Embryonic facial prominence (tissue), 1 donor: ENCODE measurements around the gene IFI27L2.

ENCODE experiments used
- DNase-seq: peaks from one replicate; pipeline ENCODE4 v3.0.0-alpha.2; 2016; ENCODE audit errors: extremely low spot score

IFI27L2 gene

DNA sequence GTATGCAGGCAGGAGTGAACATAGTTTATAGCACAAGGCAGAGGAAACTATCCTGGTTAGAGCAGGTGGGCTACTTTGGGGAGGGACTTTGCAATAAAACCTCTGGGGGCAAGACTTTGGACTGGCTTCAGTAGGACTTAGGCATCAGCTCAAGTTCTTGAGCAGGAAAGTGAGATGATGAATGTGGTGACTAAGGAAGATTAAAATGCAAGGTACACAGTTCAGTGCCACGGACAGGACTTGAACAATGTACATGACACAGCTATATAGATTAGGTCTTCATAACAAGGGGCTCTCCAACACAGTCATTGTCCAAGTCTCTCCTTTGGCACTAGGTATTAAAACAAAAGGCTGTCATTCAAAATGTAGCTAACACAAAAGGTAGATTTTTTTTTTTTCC is 23.3 kb upstream of the IFI27L2 start:
- no peak for DNase-seq

DNA sequence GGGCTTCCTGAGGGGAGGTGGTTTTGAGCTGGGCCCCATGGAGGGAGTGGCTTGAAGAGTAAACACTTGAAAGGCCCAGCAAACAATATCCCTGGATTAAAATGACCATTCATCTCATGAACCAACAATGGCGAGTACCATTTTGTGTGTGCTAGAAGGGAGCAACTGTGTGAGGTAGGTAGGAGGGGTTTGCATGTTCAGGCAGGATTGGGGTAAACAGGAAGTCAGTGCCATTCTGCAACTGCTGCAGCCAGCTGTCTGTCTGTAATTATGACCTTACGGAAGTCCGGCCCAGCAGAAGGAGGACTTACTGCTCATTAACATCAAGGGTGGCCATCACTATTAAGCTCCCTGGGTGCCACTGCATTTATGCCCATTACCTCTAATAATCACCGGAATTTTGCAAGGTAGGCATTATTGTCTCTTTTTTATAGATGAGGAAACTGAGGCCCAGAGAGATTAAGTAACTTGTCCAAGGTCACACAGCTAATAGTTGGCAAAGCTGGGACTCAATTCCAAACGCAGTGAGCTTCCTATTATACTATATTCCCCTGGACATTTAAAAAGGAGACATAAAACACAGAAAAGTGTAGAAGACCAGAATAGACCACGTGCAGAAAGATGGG is 16.6 kb upstream of the IFI27L2 start:
- DNase-seq: no peak

DNA sequence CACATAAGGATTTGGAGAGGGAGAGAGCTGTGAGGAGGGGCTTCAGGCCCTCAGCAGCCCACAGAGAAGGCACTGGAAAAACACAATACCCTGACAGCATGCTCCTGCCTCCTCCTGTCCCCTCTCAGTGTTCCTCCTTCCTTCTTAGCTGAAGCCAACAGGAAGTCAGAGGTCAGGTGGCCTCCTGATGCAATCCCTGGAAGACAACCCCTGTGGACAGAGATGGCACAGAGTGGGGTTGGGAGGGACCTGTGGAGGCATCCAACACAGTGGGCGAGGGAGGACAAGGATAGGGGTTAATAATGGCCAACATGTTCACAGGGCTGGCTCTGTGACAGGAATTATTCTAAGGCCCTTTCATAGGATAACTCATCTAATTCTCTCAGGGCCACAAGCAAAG is 15.4 kb upstream of the IFI27L2 start:
- no peak for DNase-seq

DNA sequence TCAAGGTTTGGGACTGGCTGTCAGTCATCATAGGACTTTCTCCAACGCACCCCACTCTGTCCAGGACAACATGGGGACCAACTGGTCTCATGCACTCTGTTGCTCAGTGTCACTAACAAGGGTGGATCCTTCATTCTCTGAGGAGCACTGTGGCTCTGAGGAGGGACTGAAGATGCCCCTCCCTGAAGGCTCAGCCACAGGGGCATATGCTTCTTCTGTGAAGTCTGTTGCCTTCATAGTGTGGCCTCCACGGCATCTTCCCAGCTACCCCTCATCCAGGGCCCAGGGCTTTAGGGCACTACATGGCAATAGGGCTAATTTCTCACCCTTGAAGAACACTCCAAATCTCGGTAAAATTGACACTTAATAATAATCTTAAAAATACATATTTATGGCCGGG is 14.3 kb upstream of the IFI27L2 start:
- DNase-seq: no peak

DNA sequence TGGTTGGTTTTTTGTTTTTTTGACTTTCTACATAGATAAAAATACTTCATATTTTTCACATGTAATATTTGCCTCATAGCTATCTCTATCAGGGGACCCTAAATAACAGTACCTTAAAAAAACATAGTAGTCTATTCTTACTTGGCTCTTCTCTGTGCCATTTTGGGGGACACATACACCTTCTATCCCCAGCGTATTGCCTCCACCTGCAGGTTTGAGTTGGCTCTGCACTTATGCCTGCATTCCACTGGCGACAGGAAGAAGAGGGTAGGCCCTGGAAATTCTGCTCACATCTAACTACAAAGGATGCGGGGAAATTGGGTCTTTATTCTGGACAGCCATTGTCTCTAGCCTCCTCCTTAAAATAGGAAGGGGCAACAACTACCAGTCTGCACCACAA is 13.8 kb upstream of the IFI27L2 start:
- DNase-seq: no peak

GRCh38 chr14:94142836-94143235 is 13.4 kb upstream of the IFI27L2 start:
- no peak for DNase-seq

- DNase-seq: no peak
Observed at GRCh38 chr14:94142247-94142646, 12.8 kb upstream of the IFI27L2 start.

- no peak for DNase-seq
Observed at GRCh38 chr14:94139421-94139820, 10.0 kb upstream of the IFI27L2 start.

DNA sequence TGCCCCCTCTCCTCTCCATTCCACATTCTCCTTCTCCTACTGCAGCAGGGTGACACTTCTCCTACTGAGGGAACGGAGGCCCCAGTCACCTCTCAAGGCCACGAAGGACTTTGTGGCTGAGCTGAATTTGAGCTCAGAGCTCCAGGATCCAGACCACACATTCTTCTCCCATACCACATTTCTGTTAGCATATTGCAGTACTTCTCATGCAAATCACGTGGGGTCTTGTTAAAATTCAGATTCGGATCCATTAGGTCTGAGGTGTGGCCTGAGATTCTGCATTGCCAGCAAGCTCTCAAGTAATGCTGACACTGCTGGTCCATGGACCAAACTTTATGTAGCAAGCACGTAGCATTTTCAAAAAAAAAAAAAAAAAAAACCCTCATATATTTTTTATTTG is 9.6 kb upstream of the IFI27L2 start:
- no peak for DNase-seq

GRCh38 chr14:94138251-94138650 is 8.8 kb upstream of the IFI27L2 start:
- no peak for DNase-seq

- no peak for DNase-seq
Observed at GRCh38 chr14:94136575-94137331, 7.3 kb upstream of the IFI27L2 start.

DNA sequence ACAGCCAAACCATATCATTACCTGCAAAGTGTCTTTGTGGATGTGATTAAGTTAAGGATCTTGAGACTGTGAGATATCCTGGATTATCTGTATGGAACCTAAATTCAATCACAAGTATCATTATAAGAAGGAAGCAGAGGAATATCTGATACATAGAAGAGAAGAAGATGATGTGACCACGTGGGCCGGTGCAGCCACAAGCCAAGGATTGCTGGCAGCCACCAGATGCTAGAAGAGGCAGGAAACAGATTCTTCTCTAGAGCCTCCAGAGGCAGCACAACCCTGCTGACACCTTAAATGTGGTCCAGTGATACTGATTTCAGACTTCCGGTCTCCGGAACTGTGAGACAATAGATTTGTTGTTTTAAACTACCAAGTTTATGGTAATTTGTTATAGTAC is 6.1 kb upstream of the IFI27L2 start:
- DNase-seq: no peak

- peak; percentile 43 for DNase-seq
Observed at GRCh38 chr14:94132285-94132887, 3.0 kb upstream of the IFI27L2 start.

DNA sequence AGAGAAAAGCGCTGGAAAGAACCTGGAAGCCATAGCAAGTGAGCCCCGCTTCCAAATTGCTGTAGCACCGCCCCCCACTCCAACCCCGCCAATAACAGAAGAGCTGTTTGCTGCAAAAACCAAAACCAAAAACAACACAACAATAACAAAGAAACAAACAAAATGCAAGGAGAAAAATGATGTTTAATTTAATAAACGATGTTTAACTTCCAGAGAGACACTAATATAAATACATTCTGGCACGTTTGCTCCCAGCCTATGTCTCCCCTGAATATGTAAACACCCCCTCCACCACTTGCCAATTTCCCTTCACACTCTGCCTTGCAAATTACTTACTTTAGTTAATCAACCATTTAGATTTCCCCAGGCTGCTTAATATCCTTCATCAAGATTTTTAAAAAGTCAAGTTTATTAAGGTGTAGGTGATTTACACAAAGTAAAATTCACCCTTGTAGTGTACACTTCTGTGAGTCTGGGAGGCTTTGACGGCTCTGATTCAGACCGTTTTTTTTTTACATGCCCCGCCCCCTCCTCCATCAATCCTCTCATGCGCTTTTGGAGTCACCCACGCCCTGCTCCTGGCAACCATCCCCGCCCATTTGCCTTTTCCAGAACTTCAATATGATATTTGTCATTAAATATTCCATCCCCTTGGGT is 482 bp upstream of the IFI27L2 start:
- DNase-seq: no peak

GRCh38 chr14:94128216-94128839 is 1.1 kb downstream of the IFI27L2 start:
- DNase-seq: no peak

DNA sequence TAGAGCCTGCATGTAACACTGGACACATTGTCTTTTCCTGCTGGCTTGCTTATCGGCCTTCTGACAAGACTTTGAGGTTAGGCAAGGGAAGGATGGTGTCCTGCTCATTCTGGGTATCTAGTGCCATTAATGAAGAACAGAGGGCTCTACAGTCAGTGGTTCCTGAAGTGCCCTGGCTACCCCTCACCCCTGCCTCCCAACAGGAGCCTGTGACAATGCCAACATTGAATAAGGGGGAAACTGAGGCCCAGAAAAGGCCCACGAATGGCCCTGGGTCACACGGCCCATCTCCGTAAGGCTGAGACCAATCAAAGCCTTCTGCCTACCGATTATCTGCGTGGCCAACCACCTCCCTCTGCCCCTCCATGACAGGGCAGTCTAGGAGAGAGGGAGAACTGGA is 2.1 kb downstream of the IFI27L2 start:
- DNase-seq: no peak

- DNase-seq: no peak
Observed at GRCh38 chr14:94126800-94127199, 2.6 kb downstream of the IFI27L2 start.

DNA sequence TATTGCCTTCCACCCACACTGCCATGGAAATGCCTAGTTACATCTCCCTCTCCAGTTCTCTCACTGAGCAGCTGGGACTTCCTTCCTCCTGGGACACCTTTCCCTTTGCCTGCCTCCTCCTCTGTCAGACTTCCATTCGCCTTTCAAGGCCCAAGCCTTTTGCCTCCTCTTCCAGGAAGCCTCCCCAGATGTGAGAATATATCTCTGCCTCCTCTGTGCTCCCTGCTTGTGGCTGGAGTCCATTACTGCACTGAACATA is 3.1 kb downstream of the IFI27L2 start:
- DNase-seq: no peak

GRCh38 chr14:94125659-94126418 is 3.6 kb downstream of the IFI27L2 start:
- no peak for DNase-seq

DNA sequence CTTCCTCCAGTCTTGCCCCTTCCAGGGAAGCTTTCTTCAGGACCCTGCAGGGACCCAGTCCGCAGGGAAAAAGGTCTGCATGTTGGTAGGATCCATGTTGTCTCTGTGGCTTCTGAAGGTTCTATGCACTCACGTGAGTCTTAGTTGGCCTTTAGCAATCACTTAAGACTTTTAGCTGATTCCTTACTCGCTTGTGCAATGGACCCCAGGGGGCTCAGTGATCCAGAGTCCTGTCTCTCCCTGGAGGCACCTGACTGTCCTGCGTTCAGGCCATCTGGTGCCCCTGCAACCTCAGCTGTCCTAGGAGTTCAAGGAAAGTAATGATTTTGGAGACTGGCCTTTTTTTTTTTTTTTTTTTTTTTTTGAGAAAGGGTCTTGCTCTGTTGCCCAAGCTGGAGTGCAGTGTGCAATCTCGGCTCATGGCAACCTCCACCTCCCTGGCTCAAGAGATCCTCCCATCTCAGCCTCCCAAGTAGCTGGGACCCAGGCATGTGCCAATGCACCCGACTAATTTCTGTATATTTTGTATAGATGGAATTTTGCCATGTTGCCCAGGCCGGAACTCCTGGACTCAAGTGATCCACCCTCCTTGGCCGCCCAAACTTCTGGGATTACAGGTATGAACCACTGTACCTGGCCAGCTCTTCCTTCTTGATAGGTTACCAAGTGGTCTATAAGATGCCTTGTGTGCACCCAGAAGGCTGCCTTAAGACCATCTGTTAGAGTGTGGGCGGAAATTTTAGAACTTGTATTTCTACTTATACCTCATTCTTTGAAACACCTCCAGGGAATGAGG is 4.6 kb downstream of the IFI27L2 start:
- no peak for DNase-seq

GRCh38 chr14:94123868-94124267 is 5.5 kb downstream of the IFI27L2 start:
- DNase-seq: no peak
